ENCODE measurements around the gene SYTL3.
A peak's percentile ranks its signal among the peaks of the same experiment; 100 is the strongest.

DNA sequence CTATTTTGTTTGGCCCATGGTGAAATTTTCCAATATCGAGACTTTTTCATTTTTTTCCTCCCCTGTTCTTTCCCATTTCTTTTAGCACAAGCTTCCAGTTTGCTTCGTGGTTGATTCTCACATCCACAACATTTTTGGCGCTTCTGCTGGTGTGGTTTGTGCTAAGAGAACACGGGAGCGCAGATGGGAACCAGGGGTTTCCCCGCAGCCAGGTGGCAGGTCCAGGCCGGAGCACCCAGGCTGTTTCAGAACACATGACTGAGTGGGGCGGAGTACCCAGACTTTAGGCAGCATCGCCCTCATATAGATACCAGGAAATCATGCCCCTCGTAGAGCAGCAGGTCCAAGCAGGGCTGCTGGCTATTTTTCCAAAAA, 58.0 kb downstream of the SYTL3 start:
- TF ChIP-seq, protein P1, sequence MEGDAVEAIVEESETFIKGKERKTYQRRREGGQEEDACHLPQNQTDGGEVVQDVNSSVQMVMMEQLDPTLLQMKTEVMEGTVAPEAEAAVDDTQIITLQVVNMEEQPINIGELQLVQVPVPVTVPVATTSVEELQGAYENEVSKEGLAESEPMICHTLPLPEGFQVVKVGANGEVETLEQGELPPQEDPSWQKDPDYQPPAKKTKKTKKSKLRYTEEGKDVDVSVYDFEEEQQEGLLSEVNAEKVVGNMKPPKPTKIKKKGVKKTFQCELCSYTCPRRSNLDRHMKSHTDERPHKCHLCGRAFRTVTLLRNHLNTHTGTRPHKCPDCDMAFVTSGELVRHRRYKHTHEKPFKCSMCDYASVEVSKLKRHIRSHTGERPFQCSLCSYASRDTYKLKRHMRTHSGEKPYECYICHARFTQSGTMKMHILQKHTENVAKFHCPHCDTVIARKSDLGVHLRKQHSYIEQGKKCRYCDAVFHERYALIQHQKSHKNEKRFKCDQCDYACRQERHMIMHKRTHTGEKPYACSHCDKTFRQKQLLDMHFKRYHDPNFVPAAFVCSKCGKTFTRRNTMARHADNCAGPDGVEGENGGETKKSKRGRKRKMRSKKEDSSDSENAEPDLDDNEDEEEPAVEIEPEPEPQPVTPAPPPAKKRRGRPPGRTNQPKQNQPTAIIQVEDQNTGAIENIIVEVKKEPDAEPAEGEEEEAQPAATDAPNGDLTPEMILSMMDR (IDR thresholded peaks at IDR 0.05): peak in 1 of 7 experiments; percentile 44
- TF ChIP-seq POLR2A (IDR thresholded peaks at IDR 0.05): no peak

Data from stomach (tissue), 4 donors.